Neural cell (in vitro differentiated cells): ENCODE results near the gene FOXA1. TPM values are rescaled to one million over a fixed set of nuclear protein-coding genes. Genes with fewer than 3 reads are reported as not detected.

ENCODE experiments used
- H2AFZ ChIP-seq: fragments of 200-600, 300-800 bp; sonication (generic), shearing (Covaris generic); 2 replicates; pipeline ENCODE4 v1.6.0; 2014; ENCODE audit warnings: low read depth, mild to moderate bottlenecking, antibody characterized with exemption, low read length, moderate library complexity
- H3F3A ChIP-seq: fragments of 200-600 bp; shearing (Covaris generic); 2 replicates; pipeline ENCODE4 v1.6.1; 2016; ENCODE audit warnings: mild to moderate bottlenecking, moderate library complexity, mixed read lengths, antibody characterized with exemption, low read length; ENCODE audit not compliant: insufficient read depth, poor library complexity, severe bottlenecking
- H3K27ac ChIP-seq: fragments of 200-600, 300-800 bp; sonication (generic), shearing (Covaris generic); 2 replicates; pipeline ENCODE4 v1.5.1; 2014; ENCODE audit warnings: mild to moderate bottlenecking, low read length, moderate library complexity
- H3K27me3 ChIP-seq: fragments of 300-800, 200-600 bp; sonication (generic), shearing (Covaris generic); 2 replicates; pipeline ENCODE4 v1.6.0; 2014; ENCODE audit warnings: mild to moderate bottlenecking, low read depth, low read length, moderate library complexity; ENCODE audit not compliant: insufficient read depth
- H3K36me3 ChIP-seq: fragments of 300-800, 200-600 bp; sonication (generic), shearing (Covaris generic); 2 replicates; pipeline ENCODE4 v1.5.1; 2014; ENCODE audit warnings: mild to moderate bottlenecking, antibody characterized with exemption, low read length, moderate library complexity; ENCODE audit not compliant: insufficient read depth
- H3K4me2 ChIP-seq: fragments of 300-800, 200-600 bp; sonication (generic), shearing (Covaris generic); 2 replicates; pipeline ENCODE4 v1.6.0; 2014; ENCODE audit warnings: mild to moderate bottlenecking, low read length
- H3K4me3 ChIP-seq: fragments of 300-800, 200-600 bp; sonication (generic), shearing (Covaris generic); 2 replicates; pipeline ENCODE4 v1.5.1; 2014; ENCODE audit warnings: mild to moderate bottlenecking, low read length, moderate library complexity
- H3K79me2 ChIP-seq: fragments of 200-600 bp; shearing (Covaris generic); replicated peaks from 2 replicates; pipeline ENCODE4 v1.6.0; 2014; ENCODE audit warnings: mild to moderate bottlenecking, low read length, moderate library complexity; ENCODE audit not compliant: insufficient read depth
- H3K9ac ChIP-seq: fragments of 300-800, 200-600 bp; sonication (generic), shearing (Covaris generic); 2 replicates; pipeline ENCODE4 v1.6.1; 2016; ENCODE audit warnings: mild to moderate bottlenecking, low read length, mixed read lengths
- H3K9me2 ChIP-seq: fragments of 200-600 bp; shearing (Covaris generic); 2 replicates; pipeline ENCODE4 v1.6.1; 2016; ENCODE audit warnings: mild to moderate bottlenecking, low read length, mixed read lengths; ENCODE audit not compliant: insufficient read depth
- H3K9me3 ChIP-seq: fragments of 200-600, 300-800 bp; sonication (generic), shearing (Covaris generic); 2 replicates; pipeline ENCODE4 v1.6.1; 2016; ENCODE audit warnings: mild to moderate bottlenecking, mixed run types, low read length, moderate library complexity, mixed read lengths
- H4K20me1 ChIP-seq: fragments of 200-600 bp; shearing (Covaris generic); 2 replicates; pipeline ENCODE4 v1.6.1; 2016; ENCODE audit warnings: mild to moderate bottlenecking, mixed run types; ENCODE audit not compliant: insufficient read depth
- EP300 ChIP-seq: fragments of 450-650 bp; conservative IDR thresholded peaks from 2 replicates; pipeline ENCODE4 v1.6.1; 2014; ENCODE audit warnings: antibody characterized with exemption, mild to moderate bottlenecking, moderate library complexity; ENCODE audit not compliant: poor library complexity, severe bottlenecking
- EZH2 ChIP-seq: fragments of 200-600, 300-800 bp; shearing (Covaris generic), sonication (generic); IDR thresholded peaks from 2 replicates; pipeline ENCODE4 v1.6.1; 2014; ENCODE audit warnings: antibody characterized with exemption, low read length, borderline replicate concordance, mild to moderate bottlenecking; ENCODE audit not compliant: insufficient read depth, poor library complexity, severe bottlenecking
- MXI1 ChIP-seq: fragments of 450-650 bp; conservative IDR thresholded peaks from 2 replicates; pipeline ENCODE4 v1.6.1; 2014; ENCODE audit warnings: antibody characterized with exemption, mild to moderate bottlenecking; ENCODE audit not compliant: poor library complexity, severe bottlenecking
- POLR2AphosphoS5 ChIP-seq: IDR thresholded peaks from 2 replicates; pipeline ENCODE4 v1.6.1; 2012
- RAD21 ChIP-seq: fragments of 450-650 bp; conservative IDR thresholded peaks from 2 replicates; pipeline ENCODE4 v1.6.1; 2014; ENCODE audit warnings: antibody characterized with exemption, mild to moderate bottlenecking, moderate library complexity
- REST ChIP-seq: IDR thresholded peaks from 2 replicates; pipeline ENCODE4 v1.6.1; 2012; ENCODE audit warnings: borderline replicate concordance
- SMC3 ChIP-seq: fragments of 450-650 bp; conservative IDR thresholded peaks from 2 replicates; pipeline ENCODE4 v1.6.1; 2014; ENCODE audit warnings: antibody characterized with exemption, mild to moderate bottlenecking, moderate library complexity; ENCODE audit not compliant: poor library complexity
- TAF1 ChIP-seq: IDR thresholded peaks from 2 replicates; pipeline ENCODE4 v1.6.1; 2012; ENCODE audit warnings: low read depth
- polyA plus RNA-seq: library from polyadenylated mRNA; depleted of rRNA; stranded (reverse); fragments of >200 nt; gene quantifications from 2 replicates; pipeline ENCODE4 v1.2.3, GENCODE V29; 2014
- TF ChIP-seq, protein P1 (sequence below): fragments of 450-650 bp; IDR thresholded peaks from 2 replicates; pipeline ENCODE4 v1.5.1; 2014; ENCODE audit warnings: antibody characterized with exemption, mild to moderate bottlenecking, moderate library complexity; ENCODE audit not compliant: poor library complexity, severe bottlenecking

Gene FOXA1
- polyA plus RNA-seq, 1 donor from 2014 or later: not detected

DNA sequence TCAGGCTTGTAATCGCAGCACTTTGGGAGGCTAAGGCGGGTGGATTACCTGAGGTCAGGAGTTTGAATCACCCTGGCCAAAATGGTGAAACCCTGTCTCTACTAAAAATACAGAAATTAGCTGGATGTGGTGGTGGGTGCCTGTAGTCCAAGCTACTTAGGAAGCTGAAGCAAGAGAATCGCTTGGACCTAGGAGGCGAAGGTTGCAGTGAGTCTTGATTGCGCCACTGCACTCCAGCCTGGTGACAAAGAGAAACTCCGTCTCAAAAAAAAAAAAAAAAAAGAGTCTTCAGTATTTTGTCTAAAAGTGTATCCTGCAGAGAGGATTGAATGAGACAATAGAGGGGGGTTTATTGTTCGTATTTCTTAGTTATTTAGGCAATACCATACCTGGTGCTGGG, 25.3 kb downstream of the FOXA1 start:
- H3K36me3 ChIP-seq: no peaks in the 10 kb centered on the region
- no peaks in the 10 kb centered on the region for H3K27me3 ChIP-seq
- H3K9ac ChIP-seq: no peak overlapping the region
- no peaks in the 10 kb centered on the region for H3F3A ChIP-seq
- H3K4me2 ChIP-seq: no peak overlapping the region
- no peaks in the 10 kb centered on the region for H4K20me1 ChIP-seq
- no peak overlapping the region for H3K4me3 ChIP-seq
- no peak overlapping the region for H3K27ac ChIP-seq
- no peaks in the 10 kb centered on the region for H3K9me3 ChIP-seq
- H3K79me2 ChIP-seq: no peaks in the 10 kb centered on the region
- no peaks in the 10 kb centered on the region for H3K9me2 ChIP-seq
- H2AFZ ChIP-seq: no peak overlapping the region
- TF ChIP-seq MXI1: no peak
- TF ChIP-seq EZH2: no peak
- TF ChIP-seq TAF1: no peak
- TF ChIP-seq EP300: no peak
- TF ChIP-seq, protein P1, sequence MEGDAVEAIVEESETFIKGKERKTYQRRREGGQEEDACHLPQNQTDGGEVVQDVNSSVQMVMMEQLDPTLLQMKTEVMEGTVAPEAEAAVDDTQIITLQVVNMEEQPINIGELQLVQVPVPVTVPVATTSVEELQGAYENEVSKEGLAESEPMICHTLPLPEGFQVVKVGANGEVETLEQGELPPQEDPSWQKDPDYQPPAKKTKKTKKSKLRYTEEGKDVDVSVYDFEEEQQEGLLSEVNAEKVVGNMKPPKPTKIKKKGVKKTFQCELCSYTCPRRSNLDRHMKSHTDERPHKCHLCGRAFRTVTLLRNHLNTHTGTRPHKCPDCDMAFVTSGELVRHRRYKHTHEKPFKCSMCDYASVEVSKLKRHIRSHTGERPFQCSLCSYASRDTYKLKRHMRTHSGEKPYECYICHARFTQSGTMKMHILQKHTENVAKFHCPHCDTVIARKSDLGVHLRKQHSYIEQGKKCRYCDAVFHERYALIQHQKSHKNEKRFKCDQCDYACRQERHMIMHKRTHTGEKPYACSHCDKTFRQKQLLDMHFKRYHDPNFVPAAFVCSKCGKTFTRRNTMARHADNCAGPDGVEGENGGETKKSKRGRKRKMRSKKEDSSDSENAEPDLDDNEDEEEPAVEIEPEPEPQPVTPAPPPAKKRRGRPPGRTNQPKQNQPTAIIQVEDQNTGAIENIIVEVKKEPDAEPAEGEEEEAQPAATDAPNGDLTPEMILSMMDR: no peak
- TF ChIP-seq POLR2AphosphoS5: no peak
- TF ChIP-seq RAD21: no peak
- TF ChIP-seq REST: no peak
- no peak for TF ChIP-seq SMC3

DNA sequence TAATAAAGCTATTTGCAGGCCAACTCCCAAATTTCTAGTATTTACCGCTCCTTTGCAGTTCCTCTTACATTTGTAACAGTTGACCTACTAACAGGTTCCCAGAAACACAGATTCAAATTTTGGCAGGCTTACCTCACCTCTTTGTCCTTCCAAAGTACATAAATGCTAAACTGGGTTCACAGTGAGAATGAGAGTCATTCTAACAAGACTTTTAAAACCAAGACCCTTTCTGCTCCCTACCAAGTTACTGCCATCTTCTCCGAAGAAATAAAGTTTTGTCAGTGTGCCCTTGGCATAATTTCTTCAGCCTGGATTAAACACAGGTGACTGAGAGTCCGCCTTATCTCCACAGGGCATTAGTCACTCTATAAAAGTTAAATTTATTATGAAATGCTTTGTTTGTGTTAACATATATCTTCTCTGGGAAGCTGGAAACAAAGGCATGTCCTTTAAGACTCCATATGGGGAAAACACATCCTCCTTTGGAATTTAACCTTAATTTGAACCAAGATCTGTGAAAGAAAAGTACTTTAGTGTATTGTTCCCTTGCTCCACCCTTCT, 28.2 kb downstream of the FOXA1 start:
- no peaks in the 10 kb centered on the region for H3K79me2 ChIP-seq
- H3K9me3 ChIP-seq: no peaks in the 10 kb centered on the region
- H3K9me2 ChIP-seq: no peaks in the 10 kb centered on the region
- no peak overlapping the region for H3K4me3 ChIP-seq
- H3K27ac ChIP-seq: no peak overlapping the region
- no peak overlapping the region for H2AFZ ChIP-seq
- TF ChIP-seq SMC3 (no peak), MXI1 (no peak), EZH2 (no peak), REST (no peak), TAF1 (no peak), POLR2AphosphoS5 (no peak), EP300 (no peak), RAD21 (no peak)
- TF ChIP-seq, protein P1: no peak
- no peaks in the 10 kb centered on the region for H3K27me3 ChIP-seq
- no peak overlapping the region for H3K9ac ChIP-seq
- no peaks in the 10 kb centered on the region for H4K20me1 ChIP-seq
- H3K36me3 ChIP-seq: no peaks in the 10 kb centered on the region
- H3F3A ChIP-seq: no peaks in the 10 kb centered on the region
- no peak overlapping the region for H3K4me2 ChIP-seq
